HS-5 (cell line): ENCODE measurements around the gene HAO2.

ENCODE experiments used
- DNase-seq: peaks from one replicate; pipeline ENCODE4 v3.0.0-alpha.2; 2012; ENCODE audit warnings: low read depth

Gene HAO2

GRCh38 chr1:119438761-119439160, 70.2 kb downstream of the HAO2 start:
- no peak for DNase-seq

DNA sequence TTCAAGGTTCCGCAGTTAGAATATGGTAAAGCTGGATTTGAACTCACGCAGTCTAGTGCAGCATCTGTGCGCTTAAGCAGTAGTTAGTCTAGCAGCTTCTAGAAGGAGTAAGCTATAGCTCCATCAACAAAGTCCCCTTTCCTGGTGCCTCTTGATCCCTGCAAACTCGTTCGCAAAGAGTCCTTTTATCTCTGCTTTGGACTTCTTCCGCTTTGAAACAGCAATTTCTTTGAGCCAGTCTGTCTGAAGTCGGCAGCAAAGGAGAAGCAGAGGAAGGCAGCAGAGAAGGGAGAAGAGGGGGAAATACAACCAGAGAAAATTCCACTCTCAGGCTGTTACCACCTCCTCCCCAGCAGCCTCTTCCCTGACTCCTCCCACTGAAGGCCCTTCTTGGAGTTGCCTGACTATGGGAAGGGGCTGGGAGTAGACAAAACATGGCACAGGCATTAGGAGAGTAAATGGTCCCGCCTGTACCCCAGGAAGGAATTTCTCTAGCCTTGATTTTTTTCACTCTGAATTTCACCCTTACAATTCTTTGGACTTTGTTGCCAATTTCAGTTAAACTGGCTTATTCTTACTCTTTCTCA, 72.2 kb downstream of the HAO2 start:
- no peak for DNase-seq

DNA sequence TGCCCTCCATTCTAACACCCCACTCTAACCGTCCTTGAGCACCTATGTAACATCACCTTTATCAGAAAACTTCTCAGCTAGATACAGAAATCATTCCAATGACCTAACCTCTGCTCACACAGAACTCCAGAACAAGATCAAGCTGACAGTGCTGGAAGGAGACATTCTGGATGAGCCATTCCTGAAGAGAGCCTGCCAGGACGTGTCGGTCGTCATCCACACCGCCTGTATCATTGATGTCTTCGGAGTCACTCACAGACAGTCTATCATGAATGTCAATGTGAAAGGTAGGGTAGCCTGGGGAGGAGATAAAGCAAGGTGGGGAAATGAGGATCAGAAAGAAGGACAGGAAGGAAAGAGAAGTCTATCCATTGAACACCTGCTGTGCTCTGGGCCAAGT, 74.2 kb downstream of the HAO2 start:
- DNase-seq, result no peak
